NCI-H2171 (cell line): ENCODE data around the gene PRAC1.

ENCODE experiments used
- DNase-seq: peaks from one replicate; lab custom pipeline; 2025; lab: John Stamatoyannopoulos, UW

PRAC1 gene

GRCh38 chr17:48747445-48748363, 25.4 kb upstream of the PRAC1 start:
- no peak for DNase-seq

DNA sequence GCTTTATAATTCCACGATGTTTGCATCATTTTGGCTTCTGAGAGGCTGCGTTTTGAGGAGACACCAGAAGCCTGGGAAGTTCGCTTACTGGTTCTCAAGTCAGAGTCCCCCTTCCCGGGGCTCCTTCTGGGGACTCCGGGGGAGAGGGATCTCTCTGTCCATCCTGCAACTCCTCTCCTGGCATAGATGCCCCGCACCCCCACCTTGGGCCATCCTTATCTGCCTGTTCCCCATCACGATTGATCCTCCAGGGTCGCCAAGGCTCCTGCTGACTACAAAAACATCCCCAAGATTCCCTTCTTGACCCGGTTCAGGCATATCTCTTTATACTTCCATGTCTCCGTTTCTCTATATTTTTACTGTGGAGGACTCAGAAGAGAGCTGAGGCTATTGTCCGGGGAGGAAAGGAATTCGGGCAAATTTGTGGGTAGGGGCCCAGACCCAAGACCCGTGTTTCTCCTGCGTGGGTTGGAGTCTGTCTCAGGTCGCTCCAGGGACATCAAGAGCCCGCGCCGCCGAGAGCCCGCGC, 24.7 kb upstream of the PRAC1 start:
- DNase-seq, result no peak

GRCh38 chr17:48745381-48746275, 23.3 kb upstream of the PRAC1 start:
- no peak for DNase-seq

GRCh38 chr17:48740537-48740936, 18.2 kb upstream of the PRAC1 start:
- no peak for DNase-seq

DNA sequence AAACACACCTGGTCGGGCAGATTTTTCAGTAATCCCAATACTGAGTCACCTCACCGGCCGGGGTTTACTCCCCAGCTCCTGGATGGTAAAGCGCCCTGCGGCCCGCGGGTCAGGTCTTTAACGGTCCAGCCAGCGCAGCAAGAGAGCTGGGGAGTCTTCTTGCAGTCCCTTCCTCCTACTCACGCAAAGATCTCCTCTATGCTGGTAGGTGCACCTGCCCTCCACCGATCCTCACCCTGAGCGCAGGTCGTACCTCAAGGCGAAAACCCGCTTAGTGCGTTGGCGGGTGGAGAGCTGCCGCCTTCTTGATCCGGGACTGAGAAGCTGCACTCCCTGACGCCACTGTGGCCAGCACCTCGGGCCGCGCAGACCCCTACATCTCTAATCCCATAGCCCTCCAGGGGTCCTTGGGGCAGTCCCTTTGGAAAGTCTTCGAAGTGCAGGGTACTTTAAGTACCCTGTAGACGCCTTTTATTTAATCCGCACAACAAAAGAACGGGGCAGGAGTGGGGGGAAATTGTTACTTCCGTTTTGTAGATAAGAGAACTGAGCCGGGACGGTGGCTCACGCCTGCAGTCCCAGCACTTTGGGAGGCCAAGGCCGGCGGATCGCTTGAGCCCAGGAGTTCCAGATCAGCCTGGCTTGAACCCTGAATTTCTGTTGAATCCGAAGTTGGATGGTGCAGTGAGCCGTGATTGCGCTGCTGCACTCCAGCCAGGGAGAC, 16.6 kb upstream of the PRAC1 start:
- DNase-seq, result no peak

DNA sequence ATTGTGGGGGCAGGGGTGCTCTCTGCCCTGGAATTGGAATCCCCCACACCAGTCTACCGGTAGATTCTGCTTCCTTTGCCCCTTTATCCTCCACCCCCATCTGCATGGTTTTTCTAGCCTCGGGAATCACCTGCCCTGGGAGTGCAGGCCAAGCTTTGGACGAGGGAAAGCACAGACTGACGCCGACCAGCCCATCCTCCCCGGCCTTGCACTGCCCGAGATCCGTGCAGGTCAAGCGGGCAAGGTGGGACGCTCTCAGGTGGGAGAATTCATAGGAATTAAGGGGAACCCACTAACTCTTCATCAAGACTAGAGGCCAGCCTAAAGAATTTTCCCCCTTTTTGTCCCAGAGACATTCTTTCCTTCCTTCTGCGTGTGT, 16.1 kb upstream of the PRAC1 start:
- no peak for DNase-seq

GRCh38 chr17:48737330-48738043, 15.2 kb upstream of the PRAC1 start:
- DNase-seq, result no peak

DNA sequence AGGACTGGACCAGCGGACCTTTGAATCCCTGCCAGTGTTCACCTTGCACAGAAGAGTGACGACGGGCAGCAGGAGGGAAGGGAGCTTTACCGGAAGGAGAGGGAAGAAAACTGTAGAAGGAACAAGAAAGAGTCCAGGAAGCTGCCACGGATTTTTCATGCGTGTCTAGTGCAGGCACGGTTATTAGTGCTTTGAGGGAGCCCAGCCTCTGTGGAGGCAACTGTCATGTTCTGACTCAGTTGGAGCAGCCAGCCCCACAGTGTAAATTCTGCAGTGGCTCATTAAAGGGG, 12.7 kb upstream of the PRAC1 start:
- no peak for DNase-seq

DNA sequence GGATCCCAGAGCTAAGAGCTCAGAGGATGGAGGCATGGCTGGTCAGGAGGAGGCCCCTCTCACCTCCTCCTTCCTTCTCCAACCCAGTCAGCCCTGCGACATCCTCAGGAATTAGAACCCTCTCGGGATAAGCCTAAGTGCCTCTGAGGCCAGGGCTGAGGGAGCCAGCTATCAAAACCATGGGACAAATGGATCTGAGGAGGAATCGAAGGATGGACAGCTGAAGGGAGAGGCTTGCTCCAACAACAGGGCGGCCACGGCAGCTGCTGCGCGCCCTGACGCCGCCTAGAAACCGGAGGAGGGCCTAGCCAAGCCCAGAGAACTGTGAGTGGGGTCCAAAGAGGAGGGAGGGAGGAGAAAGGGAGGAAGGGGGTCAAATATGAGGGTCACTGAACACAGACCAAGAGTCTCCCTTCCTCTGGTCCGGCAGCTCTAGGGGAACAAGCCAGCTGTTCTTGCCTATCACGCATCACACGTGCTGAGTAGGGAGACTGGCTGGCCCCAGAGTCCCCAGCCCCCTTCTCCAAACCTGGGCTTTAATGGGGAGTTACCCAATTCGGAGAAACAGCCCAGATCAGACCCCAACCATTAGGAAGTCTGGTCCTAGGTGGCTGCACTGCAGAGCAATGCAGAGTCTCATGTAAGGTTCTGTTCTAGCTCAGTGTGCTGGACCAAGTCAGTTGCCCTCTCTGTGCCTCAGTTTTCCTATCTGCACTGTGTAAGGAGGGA, 12.2 kb upstream of the PRAC1 start:
- no peak for DNase-seq

DNA sequence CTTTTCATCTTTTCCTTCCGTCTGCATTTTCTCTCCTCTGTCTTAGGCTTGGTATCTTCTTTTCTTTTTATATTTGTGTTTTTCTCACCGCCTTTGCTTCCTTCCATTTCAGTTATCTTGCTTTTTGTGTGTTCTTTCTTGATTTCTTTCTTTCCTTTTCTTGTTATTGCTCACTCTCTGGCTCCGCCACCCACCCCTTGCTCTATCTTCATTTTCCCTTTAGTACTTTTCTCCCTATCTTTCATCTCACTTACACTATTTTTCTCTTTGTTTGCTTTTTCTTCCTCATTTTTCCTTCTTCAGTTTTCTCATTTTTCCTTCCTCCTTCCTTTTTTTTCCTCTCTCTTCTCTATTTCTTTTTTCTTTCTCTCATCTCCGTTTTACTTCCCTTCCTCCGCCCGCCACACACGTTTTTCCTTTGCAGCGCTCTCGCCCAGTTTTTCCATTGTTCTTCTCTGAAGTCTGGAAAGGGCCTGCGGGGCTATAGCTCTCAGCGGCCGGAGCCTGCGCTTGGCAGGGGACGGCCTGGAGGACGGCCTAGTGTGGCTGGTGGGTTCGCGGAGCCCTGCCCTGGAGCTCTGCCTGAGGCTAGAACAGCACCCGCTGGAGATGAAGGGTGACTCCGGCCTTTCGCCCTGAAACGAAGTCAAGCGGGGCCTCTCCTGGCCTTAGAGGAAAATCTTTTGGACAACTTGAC, 11.5 kb upstream of the PRAC1 start:
- DNase-seq, result no peak

GRCh38 chr17:48732688-48733629, 10.6 kb upstream of the PRAC1 start:
- no peak for DNase-seq

- DNase-seq, result no peak
Measured at GRCh38 chr17:48731355-48731754, 9.0 kb upstream of the PRAC1 start.

- DNase-seq, result no peak
Measured at GRCh38 chr17:48730240-48730550, 7.9 kb upstream of the PRAC1 start.

DNA sequence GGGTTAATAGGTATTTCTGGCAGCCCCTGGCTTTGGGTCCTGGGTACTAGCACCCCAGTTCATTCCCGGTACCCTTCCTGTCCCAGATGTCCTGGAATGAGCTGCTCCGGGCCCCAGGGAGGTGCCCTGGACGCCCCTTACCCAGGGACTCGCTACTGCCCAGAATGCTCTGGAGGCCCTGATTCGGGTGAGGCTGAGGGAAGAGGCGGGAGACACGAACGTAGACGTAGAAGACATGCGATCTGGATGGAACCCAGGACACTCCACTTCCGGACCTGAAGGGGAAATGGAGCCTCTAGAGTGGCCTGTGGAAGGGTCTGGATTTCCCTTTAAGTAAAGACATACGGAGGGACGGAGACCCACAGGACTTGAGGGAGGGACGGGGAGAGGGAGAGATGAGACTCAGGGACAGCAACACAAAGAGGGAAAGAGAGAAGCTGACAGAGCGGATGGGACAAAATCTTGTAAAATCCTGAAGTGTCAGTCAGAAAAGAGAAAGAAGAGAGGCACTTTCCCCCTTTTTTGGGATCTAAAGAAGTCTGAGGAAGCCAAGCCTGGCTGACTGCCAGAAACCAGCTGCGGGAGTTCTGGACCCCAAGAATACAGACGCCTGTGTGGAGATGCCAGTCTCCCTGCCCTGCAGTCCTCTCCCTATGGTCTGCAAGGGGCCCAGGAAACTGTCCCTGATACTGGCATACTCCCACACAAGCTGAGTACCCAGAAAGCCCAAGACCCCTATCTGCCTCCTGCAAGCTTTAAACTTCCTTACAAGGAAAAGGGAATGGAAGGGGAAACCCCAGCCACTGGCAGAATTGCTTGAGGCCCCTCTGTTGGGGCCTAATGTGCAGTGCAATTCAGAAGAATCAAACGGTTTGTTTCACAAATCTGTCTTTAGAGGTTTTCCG, 7.3 kb upstream of the PRAC1 start:
- no peak for DNase-seq

- DNase-seq, result no peak
Measured at GRCh38 chr17:48728232-48729231, 6.2 kb upstream of the PRAC1 start, which contains the start of gene HOXB13. Gene HOXB13 (minus strand): TSS chr17:48728750. CDS start chr17:48728593, 157 bp downstream.

- no peak for DNase-seq
Measured at GRCh38 chr17:48727415-48728175, 5.3 kb upstream of the PRAC1 start.
